Smooth muscle cell (in vitro differentiated cells): Measurements from ENCODE around the gene FOXP2. TPM values are rescaled to one million over a fixed set of nuclear protein-coding genes. Genes with fewer than 3 reads are reported as not detected.

Source experiments
- DNase-seq: peaks from one replicate; lab custom pipeline; 2025; ENCODE audit not compliant: unreplicated experiment; lab: John Stamatoyannopoulos, UW
- H2AFZ ChIP-seq: fragments of 200-600 bp; sonication (generic); 2 replicates; pipeline ENCODE4 v1.6.0; 2016; ENCODE audit warnings: antibody characterized with exemption, low read depth, mild to moderate bottlenecking
- H3F3A ChIP-seq: fragments of 200-600 bp; sonication (generic); 2 replicates; pipeline ENCODE4 v1.6.0; 2017; ENCODE audit warnings: antibody characterized with exemption, low read depth
- H3K27ac ChIP-seq: fragments of 200-600 bp; sonication (generic); 2 replicates; pipeline ENCODE4 v1.5.1; 2016; ENCODE audit warnings: low read depth, mild to moderate bottlenecking
- H3K27me3 ChIP-seq: fragments of 200-600 bp; sonication (generic); 2 replicates; pipeline ENCODE4 v1.6.1; 2016; ENCODE audit warnings: low read depth, mild to moderate bottlenecking
- H3K36me3 ChIP-seq: fragments of 200-600 bp; sonication (generic); 2 replicates; pipeline ENCODE4 v1.5.1; 2016; ENCODE audit warnings: low read depth
- H3K4me1 ChIP-seq: fragments of 200-600 bp; sonication (generic); 2 replicates; pipeline ENCODE4 v1.5.1; 2016; ENCODE audit warnings: low read depth
- H3K4me2 ChIP-seq: fragments of 200-600 bp; sonication (generic); 2 replicates; pipeline ENCODE4 v1.6.0; 2016; ENCODE audit warnings: mild to moderate bottlenecking
- H3K4me3 ChIP-seq: fragments of 200-600 bp; sonication (generic); 2 replicates; pipeline ENCODE4 v1.5.1; 2016; ENCODE audit warnings: mild to moderate bottlenecking
- H3K79me2 ChIP-seq: fragments of 200-600 bp; sonication (generic); 2 replicates; pipeline ENCODE4 v1.6.0; 2016; ENCODE audit warnings: low read depth, mild to moderate bottlenecking
- H3K9ac ChIP-seq: fragments of 200-600 bp; sonication (generic); 2 replicates; pipeline ENCODE4 v1.6.0; 2016; ENCODE audit warnings: low read depth
- H3K9me3 ChIP-seq: fragments of 200-600 bp; sonication (generic); replicated peaks from 2 replicates; pipeline ENCODE4 v1.5.1; 2016; ENCODE audit warnings: low read depth
- H4K20me1 ChIP-seq: fragments of 200-600 bp; sonication (generic); 2 replicates; pipeline ENCODE4 v1.6.0; 2016; ENCODE audit warnings: low read depth
- WGBS: methylation state at CpG from one replicate; pipeline ENCODE4 v1.1.7; 2016; ENCODE audit warnings: low lambda C conversion rate; 5-methylcytosine and 5-hydroxymethylcytosine counted together
- polyA plus RNA-seq: library from polyadenylated mRNA; unstranded; fragments of >200 nt; fragmentation: Nextera tagmentation; extraction: Ambion mirVana; gene quantifications from 2 replicates; pipeline ENCODE4 v1.2.1, GENCODE V29; 2016
- total RNA-seq: library from RNA; depleted of rRNA; stranded (reverse); fragments of >200 nt; gene quantifications from 2 replicates; pipeline ENCODE4 v1.2.3, GENCODE V29; 2014
- TF ChIP-seq, protein P1 (sequence below): fragments of 200-600 bp; sonication (generic); IDR thresholded peaks from 2 replicates; pipeline ENCODE4 v1.5.1; 2017; ENCODE audit warnings: borderline replicate concordance, mild to moderate bottlenecking, antibody characterized with exemption; ENCODE audit not compliant: insufficient read depth, poor library complexity, severe bottlenecking

Gene FOXP2
- total and polyA plus RNA-seq, 2 experiments from 2014 or later: 0.86 to 1.1 TPM

DNA sequence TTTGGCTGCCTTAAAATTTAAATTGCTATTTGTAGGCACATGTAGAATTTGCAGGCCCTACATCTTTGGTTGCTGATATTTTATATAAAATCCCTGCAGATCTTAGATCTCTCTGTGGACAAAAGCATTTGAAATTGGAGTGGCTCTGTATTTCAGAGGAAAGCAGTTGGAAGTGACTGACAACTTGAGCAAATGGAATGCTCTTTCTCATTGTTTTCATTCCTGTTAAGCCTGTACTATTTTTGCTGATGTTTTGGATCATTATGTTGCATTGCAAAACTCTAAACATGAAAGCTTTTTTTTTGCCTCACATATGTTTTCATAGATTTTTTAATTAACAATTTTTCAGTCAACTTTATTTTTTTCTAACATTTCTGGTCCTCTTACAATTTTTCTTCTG lies 256.1 kb downstream of the FOXP2 start:
- Histone ChIP-seq H3K27me3 (no peaks in the 10 kb centered on the region), H3K27ac (no peak overlapping the region), H3K9me3 (no peaks in the 10 kb centered on the region), H3K4me1 (no peaks in the 10 kb centered on the region), H2AFZ (no peak overlapping the region), H3F3A (no peaks in the 10 kb centered on the region), H3K36me3 (no peaks in the 10 kb centered on the region), H3K9ac (no peak overlapping the region), H3K4me2 (no peak overlapping the region), H3K79me2 (no peaks in the 10 kb centered on the region), H3K4me3 (no peak overlapping the region), H4K20me1 (no peaks in the 10 kb centered on the region)
- no peak for DNase-seq
- TF ChIP-seq, protein P1, sequence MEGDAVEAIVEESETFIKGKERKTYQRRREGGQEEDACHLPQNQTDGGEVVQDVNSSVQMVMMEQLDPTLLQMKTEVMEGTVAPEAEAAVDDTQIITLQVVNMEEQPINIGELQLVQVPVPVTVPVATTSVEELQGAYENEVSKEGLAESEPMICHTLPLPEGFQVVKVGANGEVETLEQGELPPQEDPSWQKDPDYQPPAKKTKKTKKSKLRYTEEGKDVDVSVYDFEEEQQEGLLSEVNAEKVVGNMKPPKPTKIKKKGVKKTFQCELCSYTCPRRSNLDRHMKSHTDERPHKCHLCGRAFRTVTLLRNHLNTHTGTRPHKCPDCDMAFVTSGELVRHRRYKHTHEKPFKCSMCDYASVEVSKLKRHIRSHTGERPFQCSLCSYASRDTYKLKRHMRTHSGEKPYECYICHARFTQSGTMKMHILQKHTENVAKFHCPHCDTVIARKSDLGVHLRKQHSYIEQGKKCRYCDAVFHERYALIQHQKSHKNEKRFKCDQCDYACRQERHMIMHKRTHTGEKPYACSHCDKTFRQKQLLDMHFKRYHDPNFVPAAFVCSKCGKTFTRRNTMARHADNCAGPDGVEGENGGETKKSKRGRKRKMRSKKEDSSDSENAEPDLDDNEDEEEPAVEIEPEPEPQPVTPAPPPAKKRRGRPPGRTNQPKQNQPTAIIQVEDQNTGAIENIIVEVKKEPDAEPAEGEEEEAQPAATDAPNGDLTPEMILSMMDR: no peak

DNA sequence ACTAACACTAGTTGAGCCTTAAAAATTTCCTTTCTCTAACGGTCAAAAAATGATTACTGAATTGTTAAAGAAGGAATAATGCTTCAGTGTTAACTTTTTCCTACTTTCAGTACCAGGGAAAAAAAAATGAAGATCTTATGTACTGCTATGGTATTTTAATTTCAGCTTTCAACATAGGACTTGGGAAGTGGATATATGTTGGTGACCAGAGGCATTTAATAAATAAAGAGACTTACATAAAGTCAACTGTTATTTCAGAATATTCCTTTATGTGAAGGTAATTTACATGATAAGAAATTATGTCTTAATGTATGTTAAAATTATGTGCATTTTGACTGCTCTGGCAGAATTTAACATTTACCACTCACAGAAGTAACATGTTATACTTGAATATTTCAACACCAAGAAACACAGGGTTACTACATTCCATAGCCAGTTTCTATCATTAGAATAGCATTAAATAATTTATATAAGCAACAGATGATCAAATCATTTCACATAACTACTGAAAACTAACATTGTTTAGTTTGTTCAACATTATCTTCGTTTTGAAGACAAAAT lies 257.0 kb downstream of the FOXP2 start:
- H4K20me1 ChIP-seq: no peaks in the 10 kb centered on the region
- no peaks in the 10 kb centered on the region for H3K27me3 ChIP-seq
- no peaks in the 10 kb centered on the region for H3F3A ChIP-seq
- H3K27ac ChIP-seq: no peak overlapping the region
- H3K4me2 ChIP-seq: no peak overlapping the region
- no peak overlapping the region for H3K4me3 ChIP-seq
- no peak for DNase-seq
- no peak overlapping the region for H3K9ac ChIP-seq
- H3K9me3 ChIP-seq: no peaks in the 10 kb centered on the region
- H3K4me1 ChIP-seq: no peaks in the 10 kb centered on the region
- H3K79me2 ChIP-seq: no peaks in the 10 kb centered on the region
- H3K36me3 ChIP-seq: no peaks in the 10 kb centered on the region
- H2AFZ ChIP-seq: no peak overlapping the region
- TF ChIP-seq, protein P1: no peak
- WGBS: 85% methylated on average over 2 of the region's 2 CpGs

DNA sequence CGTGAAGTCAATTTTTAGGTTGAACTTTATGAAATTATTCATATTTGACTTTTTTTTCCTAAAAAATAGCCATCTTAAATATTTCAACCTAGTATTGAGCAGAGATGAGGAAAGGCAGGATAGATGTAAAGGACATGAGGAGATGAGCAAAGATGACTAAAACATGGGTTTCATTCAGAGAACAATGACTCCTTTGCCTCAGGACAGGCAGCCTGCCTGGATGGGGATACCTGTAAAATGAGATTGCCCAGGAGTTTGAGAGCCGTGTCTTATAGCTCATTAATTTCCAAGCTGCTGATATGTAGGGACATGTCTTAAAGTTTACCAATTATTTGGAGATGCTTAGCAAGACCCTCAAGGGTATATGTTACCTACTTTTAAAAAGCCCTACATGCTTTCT lies 263.5 kb downstream of the FOXP2 start:
- H3K9me3 ChIP-seq: no peaks in the 10 kb centered on the region
- no peak overlapping the region for H3K9ac ChIP-seq
- no peak overlapping the region for H3K4me2 ChIP-seq
- TF ChIP-seq, protein P1: no peak
- 82% methylated on average over 2 of the region's 2 CpGs for WGBS
- H2AFZ ChIP-seq: no peak overlapping the region
- H3K79me2 ChIP-seq: no peaks in the 10 kb centered on the region
- no peak overlapping the region for H3K27ac ChIP-seq
- no peaks in the 10 kb centered on the region for H3K4me1 ChIP-seq
- no peaks in the 10 kb centered on the region for H3K27me3 ChIP-seq
- no peak overlapping the region for H3K4me3 ChIP-seq
- no peaks in the 10 kb centered on the region for H4K20me1 ChIP-seq
- no peaks in the 10 kb centered on the region for H3K36me3 ChIP-seq
- no peaks in the 10 kb centered on the region for H3F3A ChIP-seq
- DNase-seq: no peak

DNA sequence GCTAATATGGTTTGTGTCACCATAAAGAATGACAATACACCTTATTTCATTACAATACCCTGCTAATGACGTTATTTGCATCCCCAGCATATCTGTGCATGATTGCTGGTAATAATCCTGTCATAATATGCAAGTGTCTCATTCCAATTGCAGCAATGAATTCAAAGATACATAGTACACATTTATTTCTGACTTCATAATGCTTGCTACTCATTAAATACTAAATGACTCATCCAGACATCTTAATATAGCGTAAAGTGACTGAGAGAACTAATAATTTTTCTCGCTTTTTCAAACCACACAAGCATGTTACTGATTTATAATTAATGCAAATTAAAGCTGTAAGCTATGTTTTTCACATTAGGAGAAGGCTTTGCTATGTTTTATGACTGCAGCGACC lies 272.6 kb downstream of the FOXP2 start:
- H3K27me3 ChIP-seq: no peaks in the 10 kb centered on the region
- no peak overlapping the region for H3K27ac ChIP-seq
- H3K36me3 ChIP-seq: no peaks in the 10 kb centered on the region
- TF ChIP-seq, protein P1: no peak
- no peak overlapping the region for H3K4me2 ChIP-seq
- no peaks in the 10 kb centered on the region for H3K4me1 ChIP-seq
- no peaks in the 10 kb centered on the region for H3K9me3 ChIP-seq
- H3K79me2 ChIP-seq: no peaks in the 10 kb centered on the region
- H2AFZ ChIP-seq: no peak overlapping the region
- WGBS: 91% methylated on average over 4 of the region's 4 CpGs
- H3K4me3 ChIP-seq: no peak overlapping the region
- no peak for DNase-seq
- H3K9ac ChIP-seq: no peak overlapping the region
- H4K20me1 ChIP-seq: no peaks in the 10 kb centered on the region
- no peaks in the 10 kb centered on the region for H3F3A ChIP-seq
